ENCODE measurements around the gene OTUD6A. TPM values are rescaled to one million over a fixed set of nuclear protein-coding genes. Genes with fewer than 3 reads are reported as not detected.

OTUD6A gene
- total RNA-seq, 2 donors from 2014 or later: not detected

DNA sequence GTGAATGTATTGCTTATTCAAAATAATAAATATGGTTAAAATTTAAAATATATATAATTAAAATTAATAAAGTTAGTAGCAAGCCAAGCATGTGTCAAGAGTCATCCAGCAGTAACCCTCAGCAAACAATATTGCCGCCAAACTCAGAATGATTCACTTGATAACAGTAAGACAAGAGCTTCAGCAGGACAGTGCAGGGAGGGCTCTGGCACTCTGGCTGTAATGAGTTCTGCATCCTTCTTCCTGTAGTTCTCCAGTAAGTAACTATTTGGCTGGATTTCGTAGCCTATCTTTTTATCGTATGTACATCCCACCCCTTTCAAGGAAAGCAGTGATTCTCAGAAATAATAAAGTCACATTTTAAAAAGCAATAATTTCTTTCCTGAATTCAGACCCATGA is 17.6 kb downstream of the OTUD6A start:
- H3K36me3 ChIP-seq (replicated peaks in 1 of 2; ENCODE audit: insufficient read depth in 1 of 2, low read depth in 2 of 2): no peaks in the 10 kb centered on the region
- H3K9me3 ChIP-seq: no peaks in the 10 kb centered on the region
- no peaks in the 10 kb centered on the region for H3K27me3 ChIP-seq
- no peak overlapping the region for H3K4me3 ChIP-seq
- 61 to 66% methylated on average over 3 of the region's 3 CpGs for WGBS, 2 donors
- DNase-seq (no peak), ATAC-seq (no peak)
- TF ChIP-seq CTCF (IDR thresholded peaks at IDR 0.05): no peak
- no peak for TF ChIP-seq POLR2A (IDR thresholded peaks at IDR 0.05)
- H3K4me1 ChIP-seq: no peaks in the 10 kb centered on the region
- intact Hi-C loops (cut with DNase I): no loop called here
- H3K27ac ChIP-seq: no peak overlapping the region

DNA sequence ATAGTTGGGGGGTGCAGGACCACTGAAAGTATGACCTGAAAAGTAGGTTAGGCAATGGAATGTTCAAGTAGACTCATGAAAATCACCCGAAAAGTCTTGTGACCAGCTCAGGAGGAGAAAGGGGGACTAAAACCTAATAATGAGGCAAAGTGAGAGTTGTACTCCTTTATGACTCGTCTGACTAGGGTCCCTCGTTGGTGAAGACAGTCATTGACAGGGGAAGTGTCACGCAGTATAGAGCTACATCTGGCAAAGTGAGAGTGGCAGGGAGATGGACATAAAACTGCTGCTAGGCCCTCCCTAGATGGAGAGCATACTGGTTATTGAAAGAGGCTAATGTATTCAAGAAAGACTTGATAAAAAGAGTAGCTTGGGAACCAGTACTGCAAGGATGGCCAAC is 20.5 kb downstream of the OTUD6A start:
- H3K4me3 ChIP-seq: no peak overlapping the region
- H3K27ac ChIP-seq: no peak overlapping the region
- no peaks in the 10 kb centered on the region for H3K36me3 ChIP-seq (replicated peaks in 1 of 2; ENCODE audit: insufficient read depth in 1 of 2, low read depth in 2 of 2)
- TF ChIP-seq CTCF (IDR thresholded peaks at IDR 0.05) (no peak), POLR2A (IDR thresholded peaks at IDR 0.05) (no peak)
- H3K4me1 ChIP-seq: no peaks in the 10 kb centered on the region
- ATAC-seq (no peak), DNase-seq (no peak)
- H3K9me3 ChIP-seq: no peaks in the 10 kb centered on the region
- intact Hi-C loops (cut with DNase I): no loop called here
- no peaks in the 10 kb centered on the region for H3K27me3 ChIP-seq
- WGBS, 2 donors: 53 to 63% methylated on average over 4 of the region's 4 CpGs

GRCh38 chrX:70084592-70085240 is 22.5 kb downstream of the OTUD6A start:
- intact Hi-C loops (cut with DNase I): no loop called here
- H3K9me3 ChIP-seq: no peaks in the 10 kb centered on the region
- no peaks in the 10 kb centered on the region for H3K36me3 ChIP-seq (replicated peaks in 1 of 2; ENCODE audit: insufficient read depth in 1 of 2, low read depth in 2 of 2)
- WGBS, 2 donors: 79 to 83% methylated on average over 4 to 5 of the region's 5 CpGs
- no peak for DNase-seq
- ATAC-seq: no peak
- H3K4me3 ChIP-seq: no peak overlapping the region
- H3K27me3 ChIP-seq: no peaks in the 10 kb centered on the region
- H3K4me1 ChIP-seq: no peaks in the 10 kb centered on the region
- TF ChIP-seq CTCF (IDR thresholded peaks at IDR 0.05): no peak
- TF ChIP-seq POLR2A (IDR thresholded peaks at IDR 0.05): no peak
- H3K27ac ChIP-seq: no peak overlapping the region

DNA sequence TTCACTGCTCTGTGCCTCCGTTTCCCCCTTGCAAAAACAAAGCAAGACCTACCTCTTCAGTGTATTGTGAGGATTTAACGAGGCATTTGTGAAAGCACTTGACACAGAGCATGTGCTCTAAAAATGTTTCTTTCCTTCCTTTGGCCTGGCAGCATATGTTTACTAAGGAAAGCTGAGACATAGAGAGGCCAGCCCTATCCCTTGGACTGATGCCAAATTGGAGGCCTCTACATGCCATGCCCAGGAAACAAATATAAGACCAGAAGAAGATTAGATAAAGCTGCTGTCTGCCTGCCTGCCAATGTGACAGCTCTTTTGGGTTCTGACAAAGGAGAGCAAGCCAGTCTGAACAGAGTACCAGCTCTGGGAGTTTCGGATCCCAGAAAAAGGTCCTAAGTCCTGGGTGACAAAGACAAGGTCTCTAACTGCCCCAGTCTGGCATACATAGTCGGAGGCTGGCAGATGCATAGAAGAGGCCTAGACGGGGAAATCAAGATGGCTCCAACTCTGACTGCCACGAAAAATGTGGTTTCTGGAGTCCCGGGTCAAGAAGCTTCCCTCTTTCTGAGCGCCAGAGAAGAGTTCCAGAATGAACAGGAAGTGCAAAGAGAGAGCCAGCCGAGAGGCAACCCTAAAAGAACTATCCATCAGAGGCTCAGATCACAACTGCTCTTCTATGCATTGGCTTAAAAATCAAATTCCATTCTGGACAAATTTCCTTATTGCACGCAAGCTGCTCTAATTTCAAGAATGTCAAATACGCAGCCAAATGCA is 25.8 kb downstream of the OTUD6A start:
- ATAC-seq (no peak), DNase-seq (peak in 3 of 4 donors; percentile 5 to 24 (median 13))
- Histone ChIP-seq H3K27ac (no peak overlapping the region), H3K9me3 (no peaks in the 10 kb centered on the region), H3K27me3 (no peaks in the 10 kb centered on the region), H3K4me1 (no peaks in the 10 kb centered on the region), H3K4me3 (no peak overlapping the region), H3K36me3 (replicated peaks in 1 of 2; ENCODE audit: insufficient read depth in 1 of 2, low read depth in 2 of 2) (no peaks in the 10 kb centered on the region)
- intact Hi-C loops (cut with DNase I): no loop called here
- WGBS, 2 donors: 53 to 81% methylated on average over 6 to 11 of the region's 11 CpGs
- TF ChIP-seq CTCF (IDR thresholded peaks at IDR 0.05): no peak
- TF ChIP-seq POLR2A (IDR thresholded peaks at IDR 0.05): no peak

All from body of pancreas (tissue), 4 donors.